Measurements from ENCODE around the gene RUFY3.

DNA sequence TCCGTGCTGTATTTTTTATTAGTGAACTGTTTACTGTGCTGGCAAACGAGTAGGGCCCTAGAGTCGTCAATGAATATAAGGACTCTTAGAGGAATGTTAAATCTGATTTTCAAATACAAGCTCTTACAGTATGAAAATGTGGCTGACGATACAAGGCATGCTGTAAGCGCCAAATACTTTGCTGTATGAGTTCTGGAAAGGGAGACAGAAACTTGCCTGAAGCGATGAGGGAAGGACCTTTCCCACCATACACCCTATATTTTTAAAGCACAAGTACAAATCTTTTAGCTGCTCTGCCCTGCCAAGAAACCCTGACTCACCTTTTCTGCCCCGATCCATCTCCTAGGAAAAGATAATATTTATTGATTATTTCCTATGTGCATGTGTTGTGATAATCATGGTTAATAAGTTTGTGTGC, 15.7 kb upstream of the RUFY3 start:
- TF ChIP-seq, protein P1, sequence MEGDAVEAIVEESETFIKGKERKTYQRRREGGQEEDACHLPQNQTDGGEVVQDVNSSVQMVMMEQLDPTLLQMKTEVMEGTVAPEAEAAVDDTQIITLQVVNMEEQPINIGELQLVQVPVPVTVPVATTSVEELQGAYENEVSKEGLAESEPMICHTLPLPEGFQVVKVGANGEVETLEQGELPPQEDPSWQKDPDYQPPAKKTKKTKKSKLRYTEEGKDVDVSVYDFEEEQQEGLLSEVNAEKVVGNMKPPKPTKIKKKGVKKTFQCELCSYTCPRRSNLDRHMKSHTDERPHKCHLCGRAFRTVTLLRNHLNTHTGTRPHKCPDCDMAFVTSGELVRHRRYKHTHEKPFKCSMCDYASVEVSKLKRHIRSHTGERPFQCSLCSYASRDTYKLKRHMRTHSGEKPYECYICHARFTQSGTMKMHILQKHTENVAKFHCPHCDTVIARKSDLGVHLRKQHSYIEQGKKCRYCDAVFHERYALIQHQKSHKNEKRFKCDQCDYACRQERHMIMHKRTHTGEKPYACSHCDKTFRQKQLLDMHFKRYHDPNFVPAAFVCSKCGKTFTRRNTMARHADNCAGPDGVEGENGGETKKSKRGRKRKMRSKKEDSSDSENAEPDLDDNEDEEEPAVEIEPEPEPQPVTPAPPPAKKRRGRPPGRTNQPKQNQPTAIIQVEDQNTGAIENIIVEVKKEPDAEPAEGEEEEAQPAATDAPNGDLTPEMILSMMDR (IDR thresholded peaks at IDR 0.05), result no peak
- TF ChIP-seq POLR2A (IDR thresholded peaks at IDR 0.05), result no peak
